Fibroblast of lung (primary cell): Measurements from ENCODE around the gene CLK1. TPM values are rescaled to one million over a fixed set of nuclear protein-coding genes. Genes with fewer than 3 reads are reported as not detected.

ENCODE experiments used
- DNase-seq, 2 donors: peaks; one replicate each; pipeline versions ENCODE4 v3.0.0 to v3.0.0-alpha.2; 2010; ENCODE audit warnings: low read depth in 2 of 2
- H2AFZ ChIP-seq: 2 replicates; pipeline ENCODE4 v1.5.1; 2012; ENCODE audit warnings: low read length, control low read depth, inconsistent platforms
- H3K27ac ChIP-seq: 2 replicates; pipeline ENCODE4 v1.5.1; 2011; ENCODE audit warnings: low read length, control low read depth; ENCODE audit not compliant: insufficient read depth
- H3K27me3 ChIP-seq: 2 replicates; pipeline ENCODE4 v1.5.1; 2011; ENCODE audit warnings: mild to moderate bottlenecking, low read length; ENCODE audit not compliant: control insufficient read depth, insufficient read depth
- H3K36me3 ChIP-seq: 2 replicates; pipeline ENCODE4 v1.5.1; 2011; ENCODE audit warnings: low read length; ENCODE audit not compliant: control insufficient read depth, insufficient read depth
- H3K4me1 ChIP-seq: 2 replicates; pipeline ENCODE4 v1.5.1; 2011; ENCODE audit warnings: low read length; ENCODE audit not compliant: control insufficient read depth, insufficient read depth; ENCODE audit errors: extremely low read depth
- H3K4me2 ChIP-seq: 2 replicates; pipeline ENCODE4 v1.5.1; 2011; ENCODE audit warnings: low read length, control low read depth; ENCODE audit not compliant: insufficient read depth; ENCODE audit errors: extremely low read depth
- H3K4me3 ChIP-seq, 4 experiments: fragments of 200-600 bp in 1 of 4; sonication (generic) in 1 of 4; replicated peaks in 1 of 4; 2 replicates each; pipeline ENCODE4 v1.5.1; 2011 to 2016; ENCODE audit warnings: low read length in 4 of 4, low read depth in 3 of 4, mild to moderate bottlenecking in 3 of 4, control low read depth in 2 of 4, inconsistent platforms in 1 of 4, mixed read lengths in 1 of 4; ENCODE audit not compliant: insufficient read depth in 1 of 4; ENCODE audit errors: control extremely low read depth in 1 of 4
- H3K79me2 ChIP-seq: 2 replicates; pipeline ENCODE4 v1.5.1; 2012; ENCODE audit warnings: mild to moderate bottlenecking, low read length, inconsistent platforms; ENCODE audit not compliant: control insufficient read depth, insufficient read depth
- H3K9ac ChIP-seq: 2 replicates; pipeline ENCODE4 v1.5.1; 2011; ENCODE audit warnings: mild to moderate bottlenecking, low read length, control low read depth; ENCODE audit not compliant: insufficient read depth
- H3K9me3 ChIP-seq: 2 replicates; pipeline ENCODE4 v1.5.1; 2012; ENCODE audit warnings: low read depth, low read length; ENCODE audit not compliant: control insufficient read depth, insufficient read depth
- H4K20me1 ChIP-seq: 2 replicates; pipeline ENCODE4 v1.5.1; 2011; ENCODE audit warnings: low read length; ENCODE audit not compliant: control insufficient read depth, insufficient read depth; ENCODE audit errors: extremely low read depth
- CTCF ChIP-seq, 2 donors: IDR thresholded peaks in 1 of 2; conservative IDR thresholded peaks in 1 of 2; 1 replicate in 1 of 2; 2 replicates in 1 of 2; pipeline ENCODE4 v1.5.1; 2011 to 2012; ENCODE audit warnings: low read length in 2 of 2, control low read depth in 1 of 2, inconsistent platforms in 1 of 2, low read depth in 1 of 2, mild to moderate bottlenecking in 1 of 2
- EZH2 ChIP-seq: IDR thresholded peaks from 2 replicates; pipeline ENCODE4 v1.5.1; 2012; ENCODE audit warnings: low read length, control low read depth, mild to moderate bottlenecking; ENCODE audit errors: missing control alignments
- polyA plus RNA-seq, 2 donors: library from polyadenylated mRNA; depleted of rRNA in 1 of 2; stranded (reverse) in 1 of 2; unstranded in 1 of 2; fragments of >200 nt; gene quantifications; 2 replicates each; pipeline ENCODE4 v1.2.1, GENCODE V29; 2011 to 2012; ENCODE audit warnings: missing spikeins in 1 of 2
- total RNA-seq: library from RNA; depleted of rRNA; stranded (reverse); fragments of >200 nt; gene quantifications from 2 replicates; pipeline ENCODE4 v1.2.1, GENCODE V29; 2014

The CLK1 gene
- total and polyA plus RNA-seq, 2 donors (not counting 1 experiment from before 2014, with no cell fraction given), result 68.5 to 104 TPM

- no peak for TF ChIP-seq CTCF (conservative IDR thresholded peaks at IDR 0.05 in 1 of 2, IDR thresholded peaks at IDR 0.05 in 1 of 2; ENCODE audit: low read depth in 1 of 2, low read length in 2 of 2)
- H3K9me3 ChIP-seq, result no peaks in the 10 kb centered on the region
- H3K4me3 ChIP-seq, result no peak overlapping the region
- no peaks in the 10 kb centered on the region for H4K20me1 ChIP-seq
- DNase-seq, result no peak
- no peak overlapping the region for H3K4me2 ChIP-seq
- no peak overlapping the region for H2AFZ ChIP-seq
- no peak overlapping the region for H3K9ac ChIP-seq
- H3K4me1 ChIP-seq, result peaks cover 4% of the 10 kb centered on the region
- H3K79me2 ChIP-seq, result peaks cover 5% of the 10 kb centered on the region
- H3K27ac ChIP-seq, result no peak overlapping the region
- no peaks in the 10 kb centered on the region for H3K36me3 ChIP-seq
- no peaks in the 10 kb centered on the region for H3K27me3 ChIP-seq
These were observed 4.6 kb upstream of the CLK1 start for GRCh38 chr2:200869014-200869413.

- Histone ChIP-seq H3K4me2 (peak overlapping the region; percentile 37), H3K9ac (peak overlapping the region; percentile 100), H3K79me2 (peaks cover 57% of the 10 kb centered on the region), H2AFZ (no peak overlapping the region), H3K36me3 (peaks cover 6% of the 10 kb centered on the region), H3K9me3 (no peaks in the 10 kb centered on the region), H3K27me3 (no peaks in the 10 kb centered on the region), H3K4me1 (peaks cover 8% of the 10 kb centered on the region), H4K20me1 (peaks cover 11% of the 10 kb centered on the region), H3K27ac (peak overlapping the region; percentile 100), H3K4me3 (peak overlapping the region; percentile 93 to 100 (median 100))
- peak; percentile 9 to 43 for DNase-seq
- no peak for TF ChIP-seq CTCF (conservative IDR thresholded peaks at IDR 0.05 in 1 of 2, IDR thresholded peaks at IDR 0.05 in 1 of 2; ENCODE audit: low read depth in 1 of 2, low read length in 2 of 2)
- TF ChIP-seq EZH2, result no peak
These were observed 679 bp downstream of the CLK1 start for GRCh38 chr2:200863782-200864175.

GRCh38 chr2:200862532-200863000, 1.9 kb downstream of the CLK1 start:
- Histone ChIP-seq H3K4me2 (peak overlapping the region; percentile 79), H3K4me3 (peak overlapping the region; percentile 93 to 100 (median 100)), H3K9ac (peak overlapping the region; percentile 100), H3K27ac (peak overlapping the region; percentile 100), H4K20me1 (peaks cover 11% of the 10 kb centered on the region), H3K27me3 (no peaks in the 10 kb centered on the region), H2AFZ (no peak overlapping the region), H3K9me3 (no peaks in the 10 kb centered on the region), H3K36me3 (peaks cover 10% of the 10 kb centered on the region), H3K4me1 (peaks cover 8% of the 10 kb centered on the region), H3K79me2 (peaks cover 69% of the 10 kb centered on the region)
- no peak for TF ChIP-seq CTCF (conservative IDR thresholded peaks at IDR 0.05 in 1 of 2, IDR thresholded peaks at IDR 0.05 in 1 of 2; ENCODE audit: low read depth in 1 of 2, low read length in 2 of 2)
- TF ChIP-seq EZH2, result no peak
- peak; percentile 78 to 80 for DNase-seq
